ENCODE data around the gene SMARCA2. TPM values are rescaled to one million over a fixed set of nuclear protein-coding genes. Genes with fewer than 3 reads are reported as not detected.

Gene SMARCA2
- total and polyA plus RNA-seq, 9 of the 15 experiments (the other 6 are each of a cell fraction or from before 2014, with no cell fraction given): 8.0 to 34.8 (median 25.5) TPM

DNA sequence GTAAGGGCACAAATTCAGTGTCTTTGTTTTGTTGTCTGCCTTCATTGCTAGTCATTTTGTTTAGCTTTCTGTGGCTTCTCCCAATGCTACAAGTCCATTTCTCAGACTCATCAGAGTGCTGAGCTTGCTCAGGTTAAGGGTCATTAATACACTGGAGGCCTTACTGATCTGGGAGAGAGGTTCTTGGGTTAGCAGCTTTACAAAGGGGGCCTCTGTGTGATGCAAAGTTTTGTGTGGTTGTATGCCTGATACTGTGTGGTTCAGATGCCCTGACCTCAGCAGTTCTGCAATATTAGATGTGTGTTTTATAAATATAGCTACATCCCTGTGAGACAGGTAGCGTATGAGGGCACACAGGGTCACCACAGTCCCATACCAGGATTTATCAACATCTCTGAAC lies 34.8 kb upstream of the SMARCA2 start (continued):
- TF ChIP-seq PRMT5 (CRISPR knock-in tag; IDR thresholded peaks at IDR 0.05) (no peak), ZNF778 (CRISPR knock-in tag; IDR thresholded peaks at IDR 0.05) (no peak), TSC22D4 (tag; IDR thresholded peaks at IDR 0.05) (no peak), KHSRP (IDR thresholded peaks at IDR 0.05) (no peak), CREB1 (IDR thresholded peaks at IDR 0.05) (no peak), CREB1 (CRISPR knock-in tag; IDR thresholded peaks at IDR 0.05) (no peak), CBX8 (IDR thresholded peaks at IDR 0.05; ENCODE audit: borderline replicate concordance, extremely low read depth, low read depth, low read length, poor library complexity, severe bottlenecking) (no peak), ZNF561 (CRISPR knock-in tag; conservative IDR thresholded peaks at IDR 0.05) (no peak), HOXB6 (CRISPR knock-in tag; IDR thresholded peaks at IDR 0.05; ENCODE audit: borderline replicate concordance) (no peak), PHF21A (IDR thresholded peaks at IDR 0.05; ENCODE audit: borderline replicate concordance, low read depth) (no peak), KDM5B (IDR thresholded peaks at IDR 0.05; ENCODE audit: insufficient replicate concordance, low read depth, low read length) (no peak)
- TF ChIP-seq, protein P1, sequence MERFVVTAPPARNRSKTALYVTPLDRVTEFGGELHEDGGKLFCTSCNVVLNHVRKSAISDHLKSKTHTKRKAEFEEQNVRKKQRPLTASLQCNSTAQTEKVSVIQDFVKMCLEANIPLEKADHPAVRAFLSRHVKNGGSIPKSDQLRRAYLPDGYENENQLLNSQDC (CRISPR knock-in tag; IDR thresholded peaks at IDR 0.05): no peak
- TF ChIP-seq, protein P2, sequence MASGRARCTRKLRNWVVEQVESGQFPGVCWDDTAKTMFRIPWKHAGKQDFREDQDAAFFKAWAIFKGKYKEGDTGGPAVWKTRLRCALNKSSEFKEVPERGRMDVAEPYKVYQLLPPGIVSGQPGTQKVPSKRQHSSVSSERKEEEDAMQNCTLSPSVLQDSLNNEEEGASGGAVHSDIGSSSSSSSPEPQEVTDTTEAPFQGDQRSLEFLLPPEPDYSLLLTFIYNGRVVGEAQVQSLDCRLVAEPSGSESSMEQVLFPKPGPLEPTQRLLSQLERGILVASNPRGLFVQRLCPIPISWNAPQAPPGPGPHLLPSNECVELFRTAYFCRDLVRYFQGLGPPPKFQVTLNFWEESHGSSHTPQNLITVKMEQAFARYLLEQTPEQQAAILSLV (tag; IDR thresholded peaks at IDR 0.05): no peak
- TF ChIP-seq, protein P3, sequence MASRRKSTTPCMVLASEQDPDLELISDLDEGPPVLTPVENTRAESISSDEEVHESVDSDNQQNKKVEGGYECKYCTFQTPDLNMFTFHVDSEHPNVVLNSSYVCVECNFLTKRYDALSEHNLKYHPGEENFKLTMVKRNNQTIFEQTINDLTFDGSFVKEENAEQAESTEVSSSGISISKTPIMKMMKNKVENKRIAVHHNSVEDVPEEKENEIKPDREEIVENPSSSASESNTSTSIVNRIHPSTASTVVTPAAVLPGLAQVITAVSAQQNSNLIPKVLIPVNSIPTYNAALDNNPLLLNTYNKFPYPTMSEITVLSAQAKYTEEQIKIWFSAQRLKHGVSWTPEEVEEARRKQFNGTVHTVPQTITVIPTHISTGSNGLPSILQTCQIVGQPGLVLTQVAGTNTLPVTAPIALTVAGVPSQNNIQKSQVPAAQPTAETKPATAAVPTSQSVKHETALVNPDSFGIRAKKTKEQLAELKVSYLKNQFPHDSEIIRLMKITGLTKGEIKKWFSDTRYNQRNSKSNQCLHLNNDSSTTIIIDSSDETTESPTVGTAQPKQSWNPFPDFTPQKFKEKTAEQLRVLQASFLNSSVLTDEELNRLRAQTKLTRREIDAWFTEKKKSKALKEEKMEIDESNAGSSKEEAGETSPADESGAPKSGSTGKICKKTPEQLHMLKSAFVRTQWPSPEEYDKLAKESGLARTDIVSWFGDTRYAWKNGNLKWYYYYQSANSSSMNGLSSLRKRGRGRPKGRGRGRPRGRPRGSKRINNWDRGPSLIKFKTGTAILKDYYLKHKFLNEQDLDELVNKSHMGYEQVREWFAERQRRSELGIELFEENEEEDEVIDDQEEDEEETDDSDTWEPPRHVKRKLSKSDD (conservative IDR thresholded peaks at IDR 0.05; ENCODE audit: low read length): no peak

All from K562 (cell line).